ENCODE data around the gene KIDINS220.

The KIDINS220 gene

DNA sequence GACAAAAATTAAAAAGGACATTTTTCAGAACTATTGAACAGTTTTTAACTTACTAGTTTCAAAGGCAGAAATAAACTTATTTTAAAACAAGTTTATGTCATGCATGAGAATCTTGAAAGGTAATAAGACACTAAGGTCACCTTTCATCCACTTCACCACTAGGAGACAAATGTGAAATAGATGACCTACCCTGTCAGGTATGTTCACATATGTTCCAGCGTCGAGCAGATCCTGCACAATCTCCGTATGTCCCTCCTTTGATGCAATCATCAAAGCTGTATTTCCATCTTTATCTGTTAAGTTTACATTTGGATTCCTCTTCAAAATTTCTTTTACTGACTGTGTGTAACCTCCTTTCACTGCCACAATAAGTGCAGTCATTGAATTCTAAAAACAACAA is 34.7 kb downstream of the KIDINS220 start:
- no peak for DNase-seq

- DNase-seq: no peak
Measured at GRCh38 chr2:8800821-8801220, 36.6 kb downstream of the KIDINS220 start.

GRCh38 chr2:8800218-8800617 is 37.2 kb downstream of the KIDINS220 start:
- DNase-seq: no peak

- no peak for DNase-seq
Measured at GRCh38 chr2:8799004-8799403, 38.4 kb downstream of the KIDINS220 start.

DNA sequence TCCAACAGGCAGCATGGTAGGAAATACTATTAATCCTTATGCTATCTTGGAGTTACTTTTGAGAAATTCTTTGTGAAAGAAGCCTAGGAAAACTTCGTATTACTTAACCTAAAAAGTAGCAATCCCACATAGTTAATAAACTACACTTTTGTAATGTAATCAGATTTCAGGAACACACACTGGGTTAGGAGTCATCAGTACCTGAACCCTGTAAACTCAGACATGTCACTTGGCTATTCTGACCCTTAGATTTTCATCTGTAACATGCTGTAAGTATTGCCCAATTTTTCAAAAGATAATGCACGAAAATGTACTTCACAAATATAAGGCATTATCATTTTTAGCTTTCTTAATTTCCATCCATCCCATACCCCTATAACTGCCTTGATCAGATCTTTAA is 39.0 kb downstream of the KIDINS220 start:
- no peak for DNase-seq

GRCh38 chr2:8797682-8798081 is 39.7 kb downstream of the KIDINS220 start:
- DNase-seq: no peak

DNA sequence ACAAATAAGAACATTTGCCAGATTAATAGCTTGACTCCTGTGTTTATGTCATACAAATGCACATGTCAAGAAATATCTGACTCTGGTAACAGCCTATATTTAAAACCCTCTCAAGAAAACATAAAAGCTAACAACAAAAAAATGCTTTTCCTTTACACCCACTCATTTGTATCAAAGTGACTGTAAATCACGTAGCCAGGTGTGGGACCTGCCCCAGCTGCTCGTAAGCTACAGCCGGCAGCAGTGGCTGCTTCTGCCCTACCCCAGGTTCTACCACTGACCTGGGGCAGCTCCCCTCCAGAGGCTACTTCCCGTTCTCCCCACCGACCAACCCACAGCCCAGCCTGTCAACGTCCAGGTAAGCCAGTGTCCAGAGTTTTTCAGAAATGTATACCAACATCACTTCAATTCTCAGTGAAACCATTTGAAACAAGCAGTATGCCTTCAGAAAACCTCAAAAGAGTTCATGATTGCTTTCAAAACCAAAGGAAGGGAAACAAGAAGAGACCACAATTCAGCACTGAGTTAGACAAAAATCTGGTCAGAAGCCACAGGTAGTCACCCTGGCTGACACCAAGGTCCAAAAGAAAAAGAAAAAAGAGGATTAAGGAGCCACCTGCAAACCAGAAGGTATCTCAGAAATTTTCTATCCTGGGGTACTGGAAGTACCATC is 40.4 kb downstream of the KIDINS220 start:
- no peak for DNase-seq

DNA sequence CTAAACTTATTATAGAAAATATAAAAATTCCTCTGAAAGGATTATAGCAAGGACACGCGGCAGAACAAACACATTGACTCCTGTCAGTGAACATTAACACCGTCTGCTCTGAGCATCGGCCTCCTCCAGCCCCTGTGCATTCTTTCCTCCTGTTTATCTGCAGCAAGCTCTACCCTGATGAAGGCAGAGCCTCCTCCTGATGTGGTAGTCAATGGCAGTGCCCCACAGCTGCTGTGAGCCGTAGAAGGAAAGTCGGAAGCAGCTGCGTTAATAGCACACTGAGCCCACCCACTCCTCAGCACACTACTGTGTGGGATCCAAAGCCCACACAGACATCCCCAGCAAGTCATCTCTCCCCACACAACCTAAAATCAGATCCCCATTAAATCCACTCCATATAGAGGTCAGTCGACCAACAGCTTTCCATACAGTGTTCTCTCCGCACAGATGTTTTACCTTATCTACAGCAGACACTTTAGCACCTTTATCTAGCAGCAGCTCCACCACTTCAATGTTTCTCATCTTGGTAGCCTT is 41.0 kb downstream of the KIDINS220 start:
- no peak for DNase-seq

- DNase-seq: peak; percentile 77
Measured at GRCh38 chr2:8794923-8795825, 42.2 kb downstream of the KIDINS220 start.

GRCh38 chr2:8790739-8791162 is 46.7 kb downstream of the KIDINS220 start:
- no peak for DNase-seq

GRCh38 chr2:8786463-8786862 is 51.0 kb downstream of the KIDINS220 start:
- DNase-seq: no peak

DNA sequence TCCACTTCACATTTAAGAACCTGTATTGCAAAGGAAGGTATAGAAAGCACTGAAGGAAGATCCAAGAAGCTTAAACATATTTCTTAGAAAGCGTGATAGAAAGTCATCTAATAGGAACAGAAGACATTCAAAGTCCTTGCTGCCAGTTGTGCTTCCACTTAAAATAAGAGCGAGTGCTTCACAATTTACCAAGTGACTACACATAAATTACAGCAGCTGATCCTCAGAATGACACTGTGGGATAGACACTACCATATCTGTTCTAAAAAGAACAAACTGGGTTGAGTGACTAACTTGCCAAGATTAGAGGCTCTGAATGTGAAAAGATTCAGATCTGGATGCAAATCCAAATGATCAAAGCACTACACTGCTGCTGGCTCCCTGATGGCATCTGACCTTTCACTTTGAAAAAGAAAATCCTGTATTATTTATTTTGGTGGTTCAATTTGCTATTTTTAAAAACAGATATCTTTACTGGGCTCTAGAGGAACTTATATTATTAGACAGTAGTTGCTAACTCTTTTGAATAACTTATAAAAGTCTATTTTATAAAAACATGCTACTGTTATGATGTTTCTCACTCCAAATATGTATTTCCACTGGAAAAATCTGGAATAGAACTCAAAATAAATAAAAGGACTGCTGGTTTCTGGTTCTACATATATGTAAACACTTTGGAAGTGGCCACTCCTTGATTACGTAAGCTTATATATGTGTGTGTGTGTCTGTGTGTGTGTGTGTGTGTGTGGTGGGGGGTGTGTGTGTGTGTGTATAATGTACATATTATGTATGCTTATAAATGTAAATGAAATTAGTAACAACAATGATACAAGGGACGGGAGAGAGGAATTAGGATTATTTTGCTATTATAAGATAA is 57.4 kb downstream of the KIDINS220 start:
- no peak for DNase-seq

- DNase-seq: no peak
Measured at GRCh38 chr2:8774371-8774770, 63.0 kb downstream of the KIDINS220 start.

- no peak for DNase-seq
Measured at GRCh38 chr2:8767324-8767723, 70.1 kb downstream of the KIDINS220 start.

GRCh38 chr2:8761529-8762164 is 75.8 kb downstream of the KIDINS220 start:
- DNase-seq: peak; percentile 52

- DNase-seq: no peak
Measured at GRCh38 chr2:8756716-8757115, 80.7 kb downstream of the KIDINS220 start.

DNA sequence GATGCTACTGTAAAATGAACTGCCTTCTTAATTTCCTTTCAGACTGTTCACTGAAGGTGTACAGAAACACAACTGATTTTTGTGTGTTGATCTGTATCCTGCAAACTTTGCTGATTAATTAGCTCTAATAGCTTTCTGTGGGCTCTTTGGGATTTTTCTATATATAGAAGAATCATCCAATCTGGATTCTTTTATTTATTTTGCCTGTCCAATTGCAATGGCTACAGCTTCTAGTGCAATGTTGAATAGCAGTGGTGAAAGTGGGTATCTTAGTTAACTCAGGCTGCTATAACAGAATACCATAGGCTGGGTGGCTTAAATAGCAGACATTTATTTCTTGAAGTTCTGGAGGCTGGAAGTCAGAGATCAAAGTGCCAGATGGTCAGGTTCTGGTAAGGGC is 81.2 kb downstream of the KIDINS220 start:
- no peak for DNase-seq

DNA sequence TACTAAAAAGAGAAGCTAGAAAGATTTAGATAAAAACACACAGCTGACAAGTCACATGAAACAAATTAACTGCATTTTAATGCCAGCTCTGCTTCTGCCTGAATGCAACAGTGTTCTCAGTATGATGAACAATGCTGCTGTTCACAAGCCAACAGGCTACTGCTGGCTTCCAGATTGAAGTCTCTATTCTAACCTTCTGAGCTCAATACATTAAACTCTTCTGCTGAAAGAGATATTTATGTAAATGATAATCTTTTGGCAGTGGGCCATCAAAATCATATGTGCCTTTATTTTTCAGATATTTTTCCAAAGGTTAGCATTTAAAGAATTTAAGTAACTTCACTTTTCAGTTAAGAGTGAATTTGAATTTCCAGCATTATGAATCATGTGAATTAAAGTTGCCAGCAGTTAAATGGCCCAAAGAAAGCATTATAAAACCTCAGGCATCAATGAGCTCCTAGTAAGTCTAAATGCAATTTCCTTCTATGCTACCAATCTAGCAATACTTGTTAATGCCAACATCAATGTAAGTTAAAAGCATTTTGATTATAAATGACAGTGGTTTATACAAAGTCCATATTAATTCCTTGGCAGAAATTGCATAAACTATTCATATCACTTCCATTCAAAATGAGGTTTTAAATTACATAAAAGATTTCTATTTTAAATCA is 83.2 kb downstream of the KIDINS220 start:
- peak; percentile 64 for DNase-seq

DNA sequence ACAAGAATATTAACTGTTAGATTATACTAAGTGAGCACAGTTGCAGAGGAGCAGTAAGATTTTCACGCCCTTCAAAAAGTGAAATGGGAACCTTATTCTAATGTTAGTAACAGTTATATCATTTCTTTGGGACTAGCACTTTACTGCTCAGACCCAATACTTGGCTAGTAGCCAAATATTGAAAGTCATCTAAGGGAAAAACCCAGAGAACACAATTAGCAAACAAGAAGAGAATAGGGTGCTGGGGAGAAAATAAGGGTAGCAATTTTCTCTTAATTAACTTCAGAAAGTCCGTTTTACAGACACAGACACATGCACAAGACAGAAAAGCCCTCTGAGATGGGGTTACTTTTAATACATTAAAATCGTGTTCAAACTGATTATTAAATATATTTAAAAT is 83.8 kb downstream of the KIDINS220 start:
- no peak for DNase-seq

DNA sequence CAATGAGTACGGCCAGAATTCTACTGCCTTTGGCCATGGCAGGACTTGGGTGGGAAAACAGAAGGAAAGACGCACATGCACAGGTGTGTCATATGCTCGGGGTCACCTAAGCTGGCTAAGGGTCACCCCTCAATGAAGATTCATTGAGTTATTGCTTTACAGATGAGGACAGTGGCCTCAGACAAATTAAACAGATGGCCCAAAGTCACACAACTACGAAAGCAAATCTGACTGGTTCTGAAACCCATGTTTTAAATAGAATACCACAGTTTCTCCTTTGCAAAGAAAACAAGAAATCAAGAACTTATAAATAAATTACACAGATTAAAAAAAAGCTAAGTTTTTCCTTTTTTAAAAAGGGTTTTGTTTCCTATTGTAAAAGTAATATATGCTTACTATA is 85.0 kb downstream of the KIDINS220 start:
- no peak for DNase-seq

- DNase-seq: peak; percentile 33
Measured at GRCh38 chr2:8750221-8750620, 87.2 kb downstream of the KIDINS220 start.

- no peak for DNase-seq
Measured at GRCh38 chr2:8743261-8743660, 94.2 kb downstream of the KIDINS220 start.
